IMR-90 (cell line): Measurements from ENCODE around the gene SYNGR2. TPM values are rescaled to one million over a fixed set of nuclear protein-coding genes. Genes with fewer than 3 reads are reported as not detected.

Experiments
- ATAC-seq: fragments of 200-7000 bp; cut with Tn5 transposase; 2 replicates; pipeline ENCODE4 v1.9.1; 2020; ENCODE audit warnings: low read depth, mild to moderate bottlenecking, moderate library complexity
- BruUV-seq: library from RNA; stranded (reverse); fragments of 400-500 nt; replicated peaks from 2 replicates; lab custom pipeline; 2021; lab: Mats Ljungman, UMichigan
- CTCF ChIA-PET: fragments of 300-600 bp; formaldehyde crosslinking; extraction: SDS; loops from one replicate; lab custom pipeline; 2021; ENCODE audit warnings: antibody characterized with exemption; lab: Yijun Ruan, JAX
- POLR2A ChIA-PET: fragments of 300-600 bp; sonication (Branson Sonifier 250); formaldehyde crosslinking; loops from one replicate; lab custom pipeline; 2022; ENCODE audit warnings: antibody characterized with exemption; ENCODE audit not compliant: unreplicated experiment; lab: Charles Lee
- DNase-seq: peaks from one replicate; pipeline ENCODE4 v3.0.0; 2013
- H2AFZ ChIP-seq: replicated peaks from 2 replicates; pipeline ENCODE3; 2013; ENCODE audit warnings: low read length, mild to moderate bottlenecking; ENCODE audit not compliant: poor library complexity
- H2AK5ac ChIP-seq: 2 replicates; pipeline ENCODE4 v1.6.1; 2013; ENCODE audit warnings: low read depth, low read length, inconsistent platforms
- H2AK9ac ChIP-seq: replicated peaks from 2 replicates; pipeline ENCODE3; 2013; ENCODE audit warnings: mild to moderate bottlenecking, low read depth, low read length, moderate library complexity; ENCODE audit not compliant: poor library complexity
- H2BK120ac ChIP-seq: 2 replicates; pipeline ENCODE4 v1.6.1; 2013; ENCODE audit warnings: low read depth, low read length, inconsistent platforms
- H2BK15ac ChIP-seq: 3 replicates; pipeline ENCODE4 v1.6.1; 2013; ENCODE audit warnings: low read depth, low read length, inconsistent platforms
- H2BK20ac ChIP-seq: 2 replicates; pipeline ENCODE4 v1.6.1; 2013; ENCODE audit warnings: low read depth, mild to moderate bottlenecking, inconsistent platforms, low read length, moderate library complexity
- H2BK5ac ChIP-seq: 2 replicates; pipeline ENCODE4 v1.6.1; 2013; ENCODE audit warnings: mild to moderate bottlenecking, low read depth, low read length, inconsistent platforms; ENCODE audit not compliant: poor library complexity, severe bottlenecking
- H3K14ac ChIP-seq: replicated peaks from 2 replicates; pipeline ENCODE4 v1.6.1; 2013; ENCODE audit warnings: low read depth, low read length, inconsistent platforms
- H3K18ac ChIP-seq: 2 replicates; pipeline ENCODE4 v1.6.1; 2013; ENCODE audit warnings: low read depth, low read length, control low read depth
- H3K23ac ChIP-seq: 2 replicates; pipeline ENCODE4 v1.6.1; 2013; ENCODE audit warnings: low read depth, low read length, inconsistent platforms
- H3K27ac ChIP-seq: 2 replicates; pipeline ENCODE4 v1.5.1; 2013; ENCODE audit warnings: mild to moderate bottlenecking, control low read depth, low read length; ENCODE audit not compliant: insufficient read depth
- H3K27me3 ChIP-seq: 2 replicates; pipeline ENCODE4 v1.6.1; 2013; ENCODE audit warnings: low read length; ENCODE audit not compliant: control insufficient read depth, insufficient read depth
- H3K36me3 ChIP-seq: 2 replicates; pipeline ENCODE4 v1.6.1; 2013; ENCODE audit warnings: low read length, mixed read lengths; ENCODE audit not compliant: control insufficient read depth, insufficient read depth
- H3K4ac ChIP-seq: 2 replicates; pipeline ENCODE4 v1.6.1; 2013; ENCODE audit warnings: low read depth, low read length, inconsistent platforms
- H3K4me1 ChIP-seq: 2 replicates; pipeline ENCODE4 v1.6.1; 2013; ENCODE audit warnings: low read length, mixed read lengths; ENCODE audit not compliant: control insufficient read depth, insufficient read depth
- H3K4me2 ChIP-seq: 2 replicates; pipeline ENCODE4 v1.6.1; 2013; ENCODE audit warnings: low read depth, mild to moderate bottlenecking, control low read depth, low read length, moderate library complexity
- H3K4me3 ChIP-seq: 2 replicates; pipeline ENCODE4 v1.5.1; 2013; ENCODE audit warnings: low read depth, mild to moderate bottlenecking, control low read depth, low read length, moderate library complexity; ENCODE audit not compliant: insufficient read depth
- H3K56ac ChIP-seq: 2 replicates; pipeline ENCODE4 v1.6.1; 2013; ENCODE audit warnings: low read length, inconsistent platforms; ENCODE audit not compliant: insufficient read depth; ENCODE audit errors: extremely low read depth
- H3K79me1 ChIP-seq, 2 experiments: 2 replicates each; pipeline ENCODE4 v1.6.1; 2013; ENCODE audit warnings: low read length in 2 of 2, inconsistent platforms in 1 of 2, low read depth in 1 of 2
- H3K9ac ChIP-seq: 2 replicates; pipeline ENCODE4 v1.6.1; 2013; ENCODE audit warnings: low read depth, low read length, control low read depth
- H3K9me1 ChIP-seq: 2 replicates; pipeline ENCODE4 v1.6.1; 2013; ENCODE audit warnings: low read length, inconsistent platforms; ENCODE audit not compliant: insufficient read depth
- H3K9me3 ChIP-seq: 2 replicates; pipeline ENCODE4 v1.6.1; 2013; ENCODE audit warnings: low read length; ENCODE audit not compliant: control insufficient read depth, insufficient read depth
- H4K20me1 ChIP-seq: 2 replicates; pipeline ENCODE4 v1.6.1; 2013; ENCODE audit warnings: low read length, inconsistent platforms; ENCODE audit not compliant: insufficient read depth
- H4K5ac ChIP-seq: 2 replicates; pipeline ENCODE4 v1.6.1; 2013; ENCODE audit warnings: mild to moderate bottlenecking, low read depth, low read length, control low read depth
- H4K8ac ChIP-seq, 2 experiments: 2 replicates each; pipeline ENCODE4 v1.6.1; 2013; ENCODE audit warnings: low read depth in 2 of 2, low read length in 2 of 2, control low read depth in 1 of 2, inconsistent platforms in 1 of 2
- H4K91ac ChIP-seq: 2 replicates; pipeline ENCODE4 v1.6.1; 2013; ENCODE audit warnings: low read depth, low read length, inconsistent platforms; ENCODE audit not compliant: insufficient read depth
- BHLHE40 ChIP-seq: fragments of 150-350 bp; IDR thresholded peaks from 2 replicates; pipeline ENCODE4 v1.6.1; 2016; ENCODE audit warnings: mild to moderate bottlenecking, low read depth, low read length
- CEBPB ChIP-seq: IDR thresholded peaks from 2 replicates; pipeline ENCODE4 v1.6.1; 2012; ENCODE audit warnings: low read depth, low read length, improper control_type of control experiment
- CHD1 ChIP-seq: IDR thresholded peaks from 2 replicates; pipeline ENCODE4 v1.6.1; 2012; ENCODE audit warnings: low read depth, low read length, improper control_type of control experiment
- FOS ChIP-seq: fragments of 150-350 bp; IDR thresholded peaks from 2 replicates; pipeline ENCODE4 v1.6.1; 2016; ENCODE audit warnings: low read depth, low read length
- MAFK ChIP-seq: IDR thresholded peaks from 2 replicates; pipeline ENCODE4 v1.6.1; 2012; ENCODE audit warnings: low read depth, low read length, improper control_type of control experiment
- MAZ ChIP-seq: IDR thresholded peaks from 2 replicates; pipeline ENCODE4 v1.6.1; 2012; ENCODE audit warnings: low read depth, mild to moderate bottlenecking, low read length, improper control_type of control experiment, moderate library complexity, borderline replicate concordance
- MXI1 ChIP-seq: IDR thresholded peaks from 2 replicates; pipeline ENCODE4 v1.6.1; 2012; ENCODE audit warnings: low read depth, mild to moderate bottlenecking, low read length, moderate library complexity, borderline replicate concordance
- NFE2L2 ChIP-seq: fragments of 150-350 bp; IDR thresholded peaks from 2 replicates; pipeline ENCODE4 v1.6.1; 2016; ENCODE audit warnings: low read depth, mild to moderate bottlenecking, low read length
- POLR2A ChIP-seq: IDR thresholded peaks from 2 replicates; pipeline ENCODE4 v1.6.1; 2012; ENCODE audit warnings: mild to moderate bottlenecking, low read depth, low read length
- RAD21 ChIP-seq: IDR thresholded peaks from 2 replicates; pipeline ENCODE4 v1.6.1; 2012; ENCODE audit warnings: low read length, improper control_type of control experiment
- RCOR1 ChIP-seq: IDR thresholded peaks from 2 replicates; pipeline ENCODE4 v1.6.1; 2012; ENCODE audit warnings: mild to moderate bottlenecking, low read length, improper control_type of control experiment; ENCODE audit not compliant: insufficient replicate concordance
- RFX5 ChIP-seq: IDR thresholded peaks from 2 replicates; pipeline ENCODE4 v1.8.0; 2012; ENCODE audit warnings: low read depth, mild to moderate bottlenecking, low read length, moderate library complexity
- SMC3 ChIP-seq: fragments of 150-350 bp; IDR thresholded peaks from 2 replicates; pipeline ENCODE4 v1.6.1; 2016; ENCODE audit warnings: low read depth, mild to moderate bottlenecking, antibody characterized with exemption, low read length, moderate library complexity
- WGBS, 2 experiments: methylation state at CpG; one replicate each; pipeline versions ENCODE4 v1.1.5 to v1.1.7; 2013; ENCODE audit warnings: missing lambda C conversion rate in 2 of 2; ENCODE audit not compliant: insufficient read length in 1 of 2; ENCODE audit errors: extremely low coverage in 2 of 2; 5-methylcytosine and 5-hydroxymethylcytosine counted together
- dilution Hi-C: fragments of 300-500 bp; cut with HindIII; formaldehyde crosslinking; loops from one replicate; pipeline ENCODE4 v1.14.3; 2018; ENCODE audit warnings: low sequenced_read_pairs; ENCODE audit not compliant: unreplicated experiment
- in situ Hi-C: fragments of 300-500 bp; cut with MboI; formaldehyde crosslinking; loops from 3 replicates; pipeline ENCODE4 v1.14.3; 2019; ENCODE audit warnings: low sequenced_read_pairs, inconsistent platforms, mixed read lengths
- intact Hi-C: fragments of 100-400 bp; cut with micrococcal nuclease; formaldehyde crosslinking; loops from 2 replicates; pipeline ENCODE4 v1.10.0; 2022
- polyA plus RNA-seq, 3 experiments: library from polyadenylated mRNA; depleted of rRNA; stranded (reverse); fragments of >200 nt; gene quantifications; 2 replicates each; pipeline ENCODE4 v1.2.3, GENCODE V29; 2012; ENCODE audit warnings: low replicate concordance in 1 of 3
- total RNA-seq: library from RNA; depleted of rRNA; stranded (reverse); fragments of >200 nt; gene quantifications from 2 replicates; pipeline ENCODE4 v1.2.3, GENCODE V29; 2012
- TF ChIP-seq, protein P1 (sequence below): fragments of 150-350 bp; IDR thresholded peaks from 2 replicates; pipeline ENCODE4 v1.6.1; 2016; ENCODE audit warnings: low read depth, mild to moderate bottlenecking, low read length, moderate library complexity, borderline replicate concordance
- TF ChIP-seq, protein P2 (sequence below): fragments of 150-350 bp; IDR thresholded peaks from 2 replicates; pipeline ENCODE4 v1.6.1; 2017; ENCODE audit warnings: mild to moderate bottlenecking, antibody characterized with exemption, low read length, low read depth
- TF ChIP-seq, protein P3 (sequence below): conservative IDR thresholded peaks from 2 replicates; pipeline ENCODE4 v1.5.1; 2012; ENCODE audit warnings: mild to moderate bottlenecking, low read depth, low read length, improper control_type of control experiment

The SYNGR2 gene
- total and polyA plus RNA-seq, 2 of the 4 experiments (the other 2 are of a cell fraction): 11.1 to 63.1 TPM

DNA sequence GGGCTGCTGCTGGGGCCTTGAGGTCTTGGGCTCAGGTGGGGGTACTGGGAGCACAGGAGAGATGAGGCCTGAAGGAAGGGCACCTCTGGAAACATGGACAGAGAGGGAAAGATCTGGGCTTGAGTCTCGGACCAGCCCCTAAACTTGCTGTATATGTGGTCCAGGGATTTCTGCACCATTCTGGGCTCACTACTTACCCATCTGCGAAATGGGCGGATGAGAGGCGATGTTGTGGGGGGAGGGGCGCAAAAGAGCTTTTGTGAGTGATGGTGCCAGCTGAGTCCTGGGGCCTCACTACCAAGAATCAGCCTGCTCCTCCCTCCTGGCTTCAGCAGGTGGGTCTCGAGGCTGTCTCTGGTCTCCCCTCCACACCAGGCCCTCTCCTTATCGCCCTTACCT lies 21.9 kb upstream of the SYNGR2 start:
- Histone ChIP-seq H3K14ac (no peak overlapping the region), H4K8ac (no peak overlapping the region), H3K27ac (no peak overlapping the region), H3K4ac (no peak overlapping the region), H3K4me3 (no peak overlapping the region), H3K9ac (no peak overlapping the region), H2AFZ (no peak overlapping the region), H2BK15ac (no peak overlapping the region), H4K91ac (no peak overlapping the region), H3K9me3 (no peaks in the 10 kb centered on the region), H2BK120ac (no peak overlapping the region), H3K79me1 (no peaks in the 10 kb centered on the region), H2AK5ac (no peak overlapping the region), H2BK5ac (no peak overlapping the region), H3K27me3 (no peaks in the 10 kb centered on the region; the same call in 1 of the 2 replicates), H4K20me1 (no peaks in the 10 kb centered on the region), H3K4me2 (no peak overlapping the region), H3K56ac (no peak overlapping the region), H2AK9ac (no peak overlapping the region), H2BK20ac (no peak overlapping the region), H3K9me1 (no peaks in the 10 kb centered on the region), H4K5ac (no peak overlapping the region), H3K4me1 (peaks cover 3% of the 10 kb centered on the region; the same call in 1 of the 2 replicates), H3K18ac (no peak overlapping the region), H3K36me3 (no peaks in the 10 kb centered on the region), H3K23ac (no peak overlapping the region)
- no CpG with 5 or more reads among the region's 7 CpGs for WGBS, 2 experiments
- no TSS peak for BruUV-seq
- ATAC-seq (no peak), DNase-seq (no peak)
- intact Hi-C loops (no loop called here), in situ Hi-C loops (no loop called here), dilution Hi-C loops (no loop called here)
- POLR2A ChIA-PET: no interaction called here
- CTCF ChIA-PET: no interaction called here
- TF ChIP-seq, protein P1, sequence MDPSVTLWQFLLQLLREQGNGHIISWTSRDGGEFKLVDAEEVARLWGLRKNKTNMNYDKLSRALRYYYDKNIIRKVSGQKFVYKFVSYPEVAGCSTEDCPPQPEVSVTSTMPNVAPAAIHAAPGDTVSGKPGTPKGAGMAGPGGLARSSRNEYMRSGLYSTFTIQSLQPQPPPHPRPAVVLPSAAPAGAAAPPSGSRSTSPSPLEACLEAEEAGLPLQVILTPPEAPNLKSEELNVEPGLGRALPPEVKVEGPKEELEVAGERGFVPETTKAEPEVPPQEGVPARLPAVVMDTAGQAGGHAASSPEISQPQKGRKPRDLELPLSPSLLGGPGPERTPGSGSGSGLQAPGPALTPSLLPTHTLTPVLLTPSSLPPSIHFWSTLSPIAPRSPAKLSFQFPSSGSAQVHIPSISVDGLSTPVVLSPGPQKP: no peak
- no peak for TF ChIP-seq FOS
- TF ChIP-seq RFX5: no peak
- TF ChIP-seq RAD21: no peak
- no peak for TF ChIP-seq POLR2A
- TF ChIP-seq RCOR1: no peak
- no peak for TF ChIP-seq CHD1
- no peak for TF ChIP-seq BHLHE40
- no peak for TF ChIP-seq SMC3
- TF ChIP-seq NFE2L2: no peak
- no peak for TF ChIP-seq MAFK
- TF ChIP-seq, protein P2, sequence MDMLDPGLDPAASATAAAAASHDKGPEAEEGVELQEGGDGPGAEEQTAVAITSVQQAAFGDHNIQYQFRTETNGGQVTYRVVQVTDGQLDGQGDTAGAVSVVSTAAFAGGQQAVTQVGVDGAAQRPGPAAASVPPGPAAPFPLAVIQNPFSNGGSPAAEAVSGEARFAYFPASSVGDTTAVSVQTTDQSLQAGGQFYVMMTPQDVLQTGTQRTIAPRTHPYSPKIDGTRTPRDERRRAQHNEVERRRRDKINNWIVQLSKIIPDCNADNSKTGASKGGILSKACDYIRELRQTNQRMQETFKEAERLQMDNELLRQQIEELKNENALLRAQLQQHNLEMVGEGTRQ: no peak
- no peak for TF ChIP-seq MAZ
- TF ChIP-seq CEBPB: no peak
- TF ChIP-seq, protein P3, sequence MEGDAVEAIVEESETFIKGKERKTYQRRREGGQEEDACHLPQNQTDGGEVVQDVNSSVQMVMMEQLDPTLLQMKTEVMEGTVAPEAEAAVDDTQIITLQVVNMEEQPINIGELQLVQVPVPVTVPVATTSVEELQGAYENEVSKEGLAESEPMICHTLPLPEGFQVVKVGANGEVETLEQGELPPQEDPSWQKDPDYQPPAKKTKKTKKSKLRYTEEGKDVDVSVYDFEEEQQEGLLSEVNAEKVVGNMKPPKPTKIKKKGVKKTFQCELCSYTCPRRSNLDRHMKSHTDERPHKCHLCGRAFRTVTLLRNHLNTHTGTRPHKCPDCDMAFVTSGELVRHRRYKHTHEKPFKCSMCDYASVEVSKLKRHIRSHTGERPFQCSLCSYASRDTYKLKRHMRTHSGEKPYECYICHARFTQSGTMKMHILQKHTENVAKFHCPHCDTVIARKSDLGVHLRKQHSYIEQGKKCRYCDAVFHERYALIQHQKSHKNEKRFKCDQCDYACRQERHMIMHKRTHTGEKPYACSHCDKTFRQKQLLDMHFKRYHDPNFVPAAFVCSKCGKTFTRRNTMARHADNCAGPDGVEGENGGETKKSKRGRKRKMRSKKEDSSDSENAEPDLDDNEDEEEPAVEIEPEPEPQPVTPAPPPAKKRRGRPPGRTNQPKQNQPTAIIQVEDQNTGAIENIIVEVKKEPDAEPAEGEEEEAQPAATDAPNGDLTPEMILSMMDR: no peak
- no peak for TF ChIP-seq MXI1
